ENCODE results near the gene CACNA1A.
"Not testable (repeated sequence)": the region's sequence is repeated elsewhere in the genome, so short reads cannot be mapped to it uniquely, and the experiment has no call there.

CACNA1A gene

GRCh38 chr19:13190781-13191540 is 315.3 kb downstream of the CACNA1A start:
- H3K27me3 ChIP-seq (ENCODE audit: control insufficient read depth in 1 of 2, insufficient read depth in 2 of 2, low read length in 2 of 2): no peaks in the 10 kb centered on the region
- H3K36me3 ChIP-seq (ENCODE audit: control insufficient read depth in 1 of 2, insufficient read depth in 2 of 2, low read length in 2 of 2): no peaks in the 10 kb centered on the region
- H3K4me1 ChIP-seq (ENCODE audit: control insufficient read depth in 1 of 2, insufficient read depth in 2 of 2, low read length in 2 of 2): peaks cover 7 to 18% of the 10 kb centered on the region in 2 donors
- H3K9ac ChIP-seq (ENCODE audit: low read depth in 1 of 2, low read length in 2 of 2): peak overlapping the region in 1 of 2 donors; percentile 32
- peak overlapping the region; percentile 91 for H3K27ac ChIP-seq (ENCODE audit: low read depth, low read length)
- H3K9me3 ChIP-seq (ENCODE audit: control insufficient read depth in 1 of 2, low read length in 2 of 2): no peaks in the 10 kb centered on the region
- peak overlapping the region in 1 of 2 donors; percentile 28 for H3K4me3 ChIP-seq (ENCODE audit: low read depth in 1 of 2, low read length in 2 of 2)

- Histone ChIP-seq H3K4me1 (ENCODE audit: control insufficient read depth in 1 of 2, insufficient read depth in 2 of 2, low read length in 2 of 2) (peaks cover under 1 to 9% of the 10 kb centered on the region in 2 donors), H3K9me3 (ENCODE audit: control insufficient read depth in 1 of 2, low read length in 2 of 2) (no peaks in the 10 kb centered on the region), H3K27me3 (ENCODE audit: control insufficient read depth in 1 of 2, insufficient read depth in 2 of 2, low read length in 2 of 2) (no peaks in the 10 kb centered on the region), H3K27ac (ENCODE audit: low read depth, low read length) (no peak overlapping the region), H3K36me3 (ENCODE audit: control insufficient read depth in 1 of 2, insufficient read depth in 2 of 2, low read length in 2 of 2) (no peaks in the 10 kb centered on the region), H3K4me3 (ENCODE audit: low read depth in 1 of 2, low read length in 2 of 2) (no peak overlapping the region), H3K9ac (ENCODE audit: low read depth in 1 of 2, low read length in 2 of 2) (no peak overlapping the region)
Measured at GRCh38 chr19:13189600-13189999, 316.7 kb downstream of the CACNA1A start.

- no peak overlapping the region for H3K9ac ChIP-seq (ENCODE audit: low read depth in 1 of 2, low read length in 2 of 2)
- no peaks in the 10 kb centered on the region for H3K36me3 ChIP-seq (ENCODE audit: control insufficient read depth in 1 of 2, insufficient read depth in 2 of 2, low read length in 2 of 2)
- H3K9me3 ChIP-seq (ENCODE audit: control insufficient read depth in 1 of 2, low read length in 2 of 2): no peaks in the 10 kb centered on the region
- H3K27ac ChIP-seq (ENCODE audit: low read depth, low read length): no peak overlapping the region
- no peaks in the 10 kb centered on the region for H3K27me3 ChIP-seq (ENCODE audit: control insufficient read depth in 1 of 2, insufficient read depth in 2 of 2, low read length in 2 of 2)
- H3K4me3 ChIP-seq (ENCODE audit: low read depth in 1 of 2, low read length in 2 of 2): no peak overlapping the region
- peaks cover 0 to 5% of the 10 kb centered on the region in 2 donors for H3K4me1 ChIP-seq (ENCODE audit: control insufficient read depth in 1 of 2, insufficient read depth in 2 of 2, low read length in 2 of 2)
Measured at GRCh38 chr19:13187419-13187818, 318.9 kb downstream of the CACNA1A start.

GRCh38 chr19:13186688-13187087 is 319.6 kb downstream of the CACNA1A start:
- not testable (repeated sequence) for H3K27ac ChIP-seq (ENCODE audit: low read depth, low read length); H3K27me3 ChIP-seq (ENCODE audit: control insufficient read depth in 1 of 2, insufficient read depth in 2 of 2, low read length in 2 of 2); H3K36me3 ChIP-seq (ENCODE audit: control insufficient read depth in 1 of 2, insufficient read depth in 2 of 2, low read length in 2 of 2); H3K4me1 ChIP-seq (ENCODE audit: control insufficient read depth in 1 of 2, insufficient read depth in 2 of 2, low read length in 2 of 2); H3K4me3 ChIP-seq (ENCODE audit: low read depth in 1 of 2, low read length in 2 of 2); H3K9me3 ChIP-seq (ENCODE audit: control insufficient read depth in 1 of 2, low read length in 2 of 2); H3K9ac ChIP-seq (ENCODE audit: low read depth in 1 of 2, low read length in 2 of 2)

- not testable (repeated sequence) for H3K9me3 ChIP-seq (ENCODE audit: control insufficient read depth in 1 of 2, low read length in 2 of 2); H3K27me3 ChIP-seq (ENCODE audit: control insufficient read depth in 1 of 2, insufficient read depth in 2 of 2, low read length in 2 of 2); H3K9ac ChIP-seq (ENCODE audit: low read depth in 1 of 2, low read length in 2 of 2); H3K36me3 ChIP-seq (ENCODE audit: control insufficient read depth in 1 of 2, insufficient read depth in 2 of 2, low read length in 2 of 2); H3K4me3 ChIP-seq (ENCODE audit: low read depth in 1 of 2, low read length in 2 of 2); H3K27ac ChIP-seq (ENCODE audit: low read depth, low read length)
- peaks cover 8 to 12% of the 10 kb centered on the region in 2 donors for H3K4me1 ChIP-seq (ENCODE audit: control insufficient read depth in 1 of 2, insufficient read depth in 2 of 2, low read length in 2 of 2)
Measured at GRCh38 chr19:13185763-13186657, 320.3 kb downstream of the CACNA1A start.

- not testable (repeated sequence) for H3K9ac ChIP-seq (ENCODE audit: low read depth in 1 of 2, low read length in 2 of 2); H3K4me3 ChIP-seq (ENCODE audit: low read depth in 1 of 2, low read length in 2 of 2); H3K9me3 ChIP-seq (ENCODE audit: control insufficient read depth in 1 of 2, low read length in 2 of 2); H3K27me3 ChIP-seq (ENCODE audit: control insufficient read depth in 1 of 2, insufficient read depth in 2 of 2, low read length in 2 of 2); H3K36me3 ChIP-seq (ENCODE audit: control insufficient read depth in 1 of 2, insufficient read depth in 2 of 2, low read length in 2 of 2); H3K27ac ChIP-seq (ENCODE audit: low read depth, low read length)
- peaks cover 8 to 15% of the 10 kb centered on the region in 2 donors for H3K4me1 ChIP-seq (ENCODE audit: control insufficient read depth in 1 of 2, insufficient read depth in 2 of 2, low read length in 2 of 2)
Measured at GRCh38 chr19:13184926-13185325, 321.4 kb downstream of the CACNA1A start.

- Histone ChIP-seq H3K36me3 (ENCODE audit: control insufficient read depth in 1 of 2, insufficient read depth in 2 of 2, low read length in 2 of 2) (no peaks in the 10 kb centered on the region), H3K4me3 (ENCODE audit: low read depth in 1 of 2, low read length in 2 of 2) (no peak overlapping the region), H3K27me3 (ENCODE audit: control insufficient read depth in 1 of 2, insufficient read depth in 2 of 2, low read length in 2 of 2) (no peaks in the 10 kb centered on the region), H3K27ac (ENCODE audit: low read depth, low read length) (no peak overlapping the region), H3K4me1 (ENCODE audit: control insufficient read depth in 1 of 2, insufficient read depth in 2 of 2, low read length in 2 of 2) (peaks cover 8 to 15% of the 10 kb centered on the region in 2 donors), H3K9me3 (ENCODE audit: control insufficient read depth in 1 of 2, low read length in 2 of 2) (no peaks in the 10 kb centered on the region), H3K9ac (ENCODE audit: low read depth in 1 of 2, low read length in 2 of 2) (peak overlapping the region in 1 of 2 donors; percentile 38)
Measured at GRCh38 chr19:13181747-13182388, 324.4 kb downstream of the CACNA1A start.

- not testable (repeated sequence) for H3K4me3 ChIP-seq (ENCODE audit: low read depth in 1 of 2, low read length in 2 of 2); H3K9me3 ChIP-seq (ENCODE audit: control insufficient read depth in 1 of 2, low read length in 2 of 2); H3K27me3 ChIP-seq (ENCODE audit: control insufficient read depth in 1 of 2, insufficient read depth in 2 of 2, low read length in 2 of 2); H3K36me3 ChIP-seq (ENCODE audit: control insufficient read depth in 1 of 2, insufficient read depth in 2 of 2, low read length in 2 of 2); H3K27ac ChIP-seq (ENCODE audit: low read depth, low read length); H3K9ac ChIP-seq (ENCODE audit: low read depth in 1 of 2, low read length in 2 of 2)
- H3K4me1 ChIP-seq (ENCODE audit: control insufficient read depth in 1 of 2, insufficient read depth in 2 of 2, low read length in 2 of 2): peaks cover 9 to 18% of the 10 kb centered on the region in 2 donors
Measured at GRCh38 chr19:13178291-13178690, 328.0 kb downstream of the CACNA1A start.

- not testable (repeated sequence) for H3K9ac ChIP-seq (ENCODE audit: low read depth in 1 of 2, low read length in 2 of 2); H3K27me3 ChIP-seq (ENCODE audit: control insufficient read depth in 1 of 2, insufficient read depth in 2 of 2, low read length in 2 of 2); H3K4me3 ChIP-seq (ENCODE audit: low read depth in 1 of 2, low read length in 2 of 2); H3K9me3 ChIP-seq (ENCODE audit: control insufficient read depth in 1 of 2, low read length in 2 of 2); H3K27ac ChIP-seq (ENCODE audit: low read depth, low read length); H3K36me3 ChIP-seq (ENCODE audit: control insufficient read depth in 1 of 2, insufficient read depth in 2 of 2, low read length in 2 of 2)
- H3K4me1 ChIP-seq (ENCODE audit: control insufficient read depth in 1 of 2, insufficient read depth in 2 of 2, low read length in 2 of 2): peaks cover 12 to 23% of the 10 kb centered on the region in 2 donors
Measured at GRCh38 chr19:13177584-13177983, 328.7 kb downstream of the CACNA1A start.

- Histone ChIP-seq H3K27me3 (ENCODE audit: control insufficient read depth in 1 of 2, insufficient read depth in 2 of 2, low read length in 2 of 2) (no peaks in the 10 kb centered on the region), H3K4me3 (ENCODE audit: low read depth in 1 of 2, low read length in 2 of 2) (no peak overlapping the region), H3K4me1 (ENCODE audit: control insufficient read depth in 1 of 2, insufficient read depth in 2 of 2, low read length in 2 of 2) (peaks cover 13 to 23% of the 10 kb centered on the region in 2 donors), H3K36me3 (ENCODE audit: control insufficient read depth in 1 of 2, insufficient read depth in 2 of 2, low read length in 2 of 2) (no peaks in the 10 kb centered on the region), H3K9ac (ENCODE audit: low read depth in 1 of 2, low read length in 2 of 2) (no peak overlapping the region), H3K27ac (ENCODE audit: low read depth, low read length) (no peak overlapping the region), H3K9me3 (ENCODE audit: control insufficient read depth in 1 of 2, low read length in 2 of 2) (no peaks in the 10 kb centered on the region)
Measured at GRCh38 chr19:13176345-13176744, 329.9 kb downstream of the CACNA1A start.

All from duodenal mucosa (tissue), 2 donors.